MCF 10A (cell line): ENCODE data around the gene CYP4F8. TPM values are rescaled to one million over a fixed set of nuclear protein-coding genes. Genes with fewer than 3 reads are reported as not detected.

Experiments used
- BruUV-seq: library from RNA; stranded (reverse); fragments of 400-500 nt; replicated peaks from 2 replicates; lab custom pipeline; 2021; lab: Mats Ljungman, UMichigan
- CTCF ChIA-PET: fragments of 300-600 bp; sonication (Branson Sonifier 250); formaldehyde crosslinking; extraction: SDS; loops from one replicate; lab custom pipeline; 2021; ENCODE audit warnings: antibody characterized with exemption, inconsistent platforms; lab: Yijun Ruan, JAX
- POLR2A ChIA-PET: fragments of 300-600, 350-650 bp; sonication (Branson Sonifier 250); formaldehyde crosslinking; extraction: SDS; loops from one replicate; lab custom pipeline; 2020; ENCODE audit warnings: antibody characterized with exemption, inconsistent platforms; lab: Yijun Ruan, JAX
- DNase-seq: peaks from one replicate; pipeline ENCODE4 v3.0.0-alpha.2; 2018; ENCODE audit not compliant: unreplicated experiment
- H3K27ac Mint-ChIP-seq: one replicate; pipeline ENCODE4 v1.8.0; 2022; ENCODE audit warnings: mild to moderate bottlenecking, low read depth, mixed read lengths; ENCODE audit not compliant: unreplicated experiment
- H3K27me3 Mint-ChIP-seq: one replicate; pipeline ENCODE4 v1.8.0; 2022; ENCODE audit warnings: mixed read lengths; ENCODE audit not compliant: insufficient read depth, unreplicated experiment
- H3K36me3 Mint-ChIP-seq: one replicate; pipeline ENCODE4 v1.8.0; 2022; ENCODE audit warnings: mild to moderate bottlenecking, moderate library complexity, mixed read lengths; ENCODE audit not compliant: insufficient read depth, unreplicated experiment
- H3K4me1 Mint-ChIP-seq: one replicate; pipeline ENCODE4 v1.8.0; 2022; ENCODE audit warnings: mixed read lengths; ENCODE audit not compliant: insufficient read depth, unreplicated experiment
- H3K4me3 Mint-ChIP-seq: one replicate; pipeline ENCODE4 v1.8.0; 2022; ENCODE audit warnings: mild to moderate bottlenecking, moderate library complexity, mixed read lengths; ENCODE audit not compliant: unreplicated experiment
- H3K9me3 Mint-ChIP-seq: one replicate; pipeline ENCODE4 v1.8.0; 2022; ENCODE audit warnings: mixed read lengths; ENCODE audit not compliant: unreplicated experiment
- intact Hi-C: fragments of 100-400 bp; cut with micrococcal nuclease; formaldehyde crosslinking; loops from 2 replicates; pipeline ENCODE4 v1.14.1; 2022
- total RNA-seq: library from RNA; stranded (reverse); gene quantifications from 2 replicates; pipeline ENCODE4 v1.2.3, GENCODE V29; 2022
- TF ChIP-seq, protein P1 (sequence below): fragments of 200-600 bp; IDR thresholded peaks from one replicate; pipeline ENCODE4 v1.8.0; 2022; ENCODE audit warnings: antibody characterized with exemption, mild to moderate bottlenecking; ENCODE audit not compliant: unreplicated experiment

CYP4F8 gene
- total RNA-seq, 1 experiment from 2014 or later: not detected

DNA sequence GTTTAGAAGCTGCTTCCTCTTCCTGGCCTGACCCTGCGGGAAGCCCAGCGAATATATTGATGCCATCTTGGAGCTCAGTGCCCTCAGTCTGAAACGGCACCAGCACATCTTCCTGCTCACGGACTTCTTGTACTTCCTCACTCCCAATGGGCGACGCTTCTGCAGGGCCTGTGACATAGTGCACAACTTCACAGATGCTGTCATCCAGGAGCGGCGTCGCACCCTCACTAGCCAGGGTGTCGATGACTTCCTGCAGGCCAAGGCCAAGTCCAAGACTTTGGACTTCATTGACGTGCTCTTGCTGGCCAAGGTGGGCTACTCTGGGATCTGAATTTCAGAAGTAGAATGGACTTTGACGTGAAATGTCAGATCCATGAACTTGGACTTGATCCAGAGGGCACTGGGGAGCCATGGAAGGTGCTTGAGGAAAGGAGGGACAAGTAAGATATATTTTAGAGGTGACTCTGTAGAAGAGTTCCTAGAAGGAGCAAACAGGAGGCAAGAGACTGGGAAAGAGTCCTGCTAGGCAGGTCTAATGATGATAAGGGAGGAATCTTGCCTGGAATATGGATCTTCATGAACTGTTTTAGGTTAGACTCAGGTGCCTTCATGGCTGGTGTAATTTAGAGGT, 38.4 kb upstream of the CYP4F8 start:
- intact Hi-C loops: no loop called here
- TF ChIP-seq, protein P1, sequence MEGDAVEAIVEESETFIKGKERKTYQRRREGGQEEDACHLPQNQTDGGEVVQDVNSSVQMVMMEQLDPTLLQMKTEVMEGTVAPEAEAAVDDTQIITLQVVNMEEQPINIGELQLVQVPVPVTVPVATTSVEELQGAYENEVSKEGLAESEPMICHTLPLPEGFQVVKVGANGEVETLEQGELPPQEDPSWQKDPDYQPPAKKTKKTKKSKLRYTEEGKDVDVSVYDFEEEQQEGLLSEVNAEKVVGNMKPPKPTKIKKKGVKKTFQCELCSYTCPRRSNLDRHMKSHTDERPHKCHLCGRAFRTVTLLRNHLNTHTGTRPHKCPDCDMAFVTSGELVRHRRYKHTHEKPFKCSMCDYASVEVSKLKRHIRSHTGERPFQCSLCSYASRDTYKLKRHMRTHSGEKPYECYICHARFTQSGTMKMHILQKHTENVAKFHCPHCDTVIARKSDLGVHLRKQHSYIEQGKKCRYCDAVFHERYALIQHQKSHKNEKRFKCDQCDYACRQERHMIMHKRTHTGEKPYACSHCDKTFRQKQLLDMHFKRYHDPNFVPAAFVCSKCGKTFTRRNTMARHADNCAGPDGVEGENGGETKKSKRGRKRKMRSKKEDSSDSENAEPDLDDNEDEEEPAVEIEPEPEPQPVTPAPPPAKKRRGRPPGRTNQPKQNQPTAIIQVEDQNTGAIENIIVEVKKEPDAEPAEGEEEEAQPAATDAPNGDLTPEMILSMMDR: no peak
- no TSS peak for BruUV-seq
- no peak overlapping the region for H3K4me3 Mint-ChIP-seq
- no peaks in the 10 kb centered on the region for H3K4me1 Mint-ChIP-seq
- no peaks in the 10 kb centered on the region for H3K36me3 Mint-ChIP-seq
- no peak for DNase-seq
- peaks cover 5% of the 10 kb centered on the region for H3K9me3 Mint-ChIP-seq
- no peak overlapping the region for H3K27ac Mint-ChIP-seq
- H3K27me3 Mint-ChIP-seq: peaks cover 16% of the 10 kb centered on the region
- ChIA-PET CTCF (interaction anchor here (1.0 kb wide), 1 partner anchor 53 kb away, joined by 4 read pairs; no protein-coding TSS in a partner anchor), POLR2A (no interaction called here)

DNA sequence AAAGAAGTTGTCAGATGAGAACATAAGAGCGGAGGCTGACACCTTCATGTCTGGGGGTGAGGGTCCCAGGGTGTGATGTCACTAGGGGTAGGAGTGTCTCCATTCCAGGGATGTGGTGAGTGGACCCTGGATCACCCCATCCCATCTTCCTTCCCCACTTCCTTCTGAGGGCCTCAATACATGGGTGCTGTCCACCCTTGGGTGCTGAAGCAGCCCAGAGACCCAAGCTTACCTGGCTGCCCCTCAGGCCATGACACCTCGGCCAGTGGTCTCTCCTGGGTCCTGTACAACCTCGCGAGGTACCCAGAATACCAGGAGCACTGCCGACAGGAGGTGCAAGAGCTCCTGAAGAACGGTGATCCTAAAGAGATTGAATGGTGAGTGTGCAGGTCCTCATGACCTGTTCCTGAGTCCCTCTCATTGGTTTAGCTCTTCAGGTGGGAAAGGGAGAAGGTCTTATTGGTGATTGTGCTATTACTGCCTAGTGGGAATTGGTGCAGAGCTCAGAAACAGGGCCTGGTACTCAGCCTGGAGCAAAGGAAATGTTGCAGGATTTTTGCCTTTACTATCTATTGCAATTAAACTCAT, 37.7 kb upstream of the CYP4F8 start:
- Mint-ChIP-seq H3K36me3 (no peaks in the 10 kb centered on the region), H3K4me1 (no peaks in the 10 kb centered on the region), H3K9me3 (peaks cover 5% of the 10 kb centered on the region), H3K27ac (no peak overlapping the region), H3K4me3 (no peak overlapping the region), H3K27me3 (peaks cover 14% of the 10 kb centered on the region)
- TF ChIP-seq, protein P1: no peak
- CTCF ChIA-PET: interaction anchor here (0.6 to 1.6 kb wide), 2 partner anchors 22 to 233 kb away, joined by 3 to 4 read pairs; no protein-coding TSS in a partner anchor
- no peak for DNase-seq
- intact Hi-C loops: no loop called here
- BruUV-seq: no TSS peak
- POLR2A ChIA-PET: no interaction called here

DNA sequence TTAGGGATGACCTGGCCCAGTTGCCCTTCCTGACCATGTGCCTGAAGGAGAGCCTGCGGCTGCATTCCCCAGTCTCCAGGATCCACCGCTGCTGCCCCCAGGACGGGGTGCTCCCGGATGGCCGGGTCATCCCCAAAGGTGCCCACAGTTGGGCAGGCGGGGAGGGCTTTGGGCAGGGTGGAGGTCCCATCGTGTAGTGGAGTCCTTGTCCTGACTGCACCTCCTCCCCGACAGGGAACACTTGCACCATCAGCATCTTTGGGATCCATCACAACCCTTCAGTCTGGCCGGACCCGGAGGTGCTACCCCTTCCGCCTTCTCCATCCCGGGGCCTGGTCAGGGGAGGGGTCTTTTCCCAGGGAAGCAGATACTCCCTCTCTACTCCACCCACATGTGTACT, 31.7 kb upstream of the CYP4F8 start:
- no peak for DNase-seq
- BruUV-seq: no TSS peak
- H3K27ac Mint-ChIP-seq: no peak overlapping the region
- H3K36me3 Mint-ChIP-seq: no peaks in the 10 kb centered on the region
- CTCF ChIA-PET: no interaction called here
- H3K27me3 Mint-ChIP-seq: peaks cover 14% of the 10 kb centered on the region
- TF ChIP-seq, protein P1: no peak
- H3K4me3 Mint-ChIP-seq: no peak overlapping the region
- POLR2A ChIA-PET: no interaction called here
- H3K4me1 Mint-ChIP-seq: peaks cover 6% of the 10 kb centered on the region
- H3K9me3 Mint-ChIP-seq: no peaks in the 10 kb centered on the region
- intact Hi-C loops: no loop called here

DNA sequence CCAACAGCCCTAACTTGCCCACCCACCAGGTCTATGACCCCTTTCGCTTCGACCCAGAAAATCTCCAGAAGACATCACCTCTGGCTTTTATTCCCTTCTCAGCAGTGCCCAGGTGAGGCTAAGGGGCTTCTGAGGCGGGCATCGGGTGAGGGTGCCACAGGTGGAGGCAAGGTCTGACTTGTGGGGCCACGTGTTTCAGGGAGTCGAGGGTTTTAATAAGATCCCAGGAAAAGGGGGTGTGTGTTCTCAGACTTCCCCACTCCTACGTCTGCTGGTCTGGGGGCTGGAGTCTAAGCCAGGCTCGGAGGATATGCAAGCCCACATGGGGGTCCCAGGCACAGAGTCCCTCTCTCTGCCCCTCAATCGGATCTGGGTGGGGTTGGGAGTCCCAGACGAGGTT, 30.9 kb upstream of the CYP4F8 start:
- Mint-ChIP-seq H3K36me3 (no peaks in the 10 kb centered on the region), H3K4me1 (peaks cover 6% of the 10 kb centered on the region), H3K4me3 (no peak overlapping the region), H3K9me3 (no peaks in the 10 kb centered on the region), H3K27ac (no peak overlapping the region), H3K27me3 (peaks cover 14% of the 10 kb centered on the region)
- ChIA-PET POLR2A (no interaction called here), CTCF (interaction anchor here (0.7 kb wide), 1 partner anchor 210 kb away, joined by 4 read pairs; no protein-coding TSS in a partner anchor)
- intact Hi-C loops: no loop called here
- TF ChIP-seq, protein P1: no peak
- no peak for DNase-seq
- no TSS peak for BruUV-seq
